Smooth muscle cell (in vitro differentiated cells): ENCODE results near the gene OR14C36. TPM values are rescaled to one million over a fixed set of nuclear protein-coding genes. Genes with fewer than 3 reads are reported as not detected.

Experiments used
- DNase-seq: peaks from one replicate; lab custom pipeline; 2025; ENCODE audit not compliant: unreplicated experiment; lab: John Stamatoyannopoulos, UW
- H2AFZ ChIP-seq: fragments of 200-600 bp; sonication (generic); 2 replicates; pipeline ENCODE4 v1.6.0; 2016; ENCODE audit warnings: antibody characterized with exemption, low read depth, mild to moderate bottlenecking
- H3F3A ChIP-seq: fragments of 200-600 bp; sonication (generic); 2 replicates; pipeline ENCODE4 v1.6.0; 2017; ENCODE audit warnings: antibody characterized with exemption, low read depth
- H3K27ac ChIP-seq: fragments of 200-600 bp; sonication (generic); 2 replicates; pipeline ENCODE4 v1.5.1; 2016; ENCODE audit warnings: low read depth, mild to moderate bottlenecking
- H3K27me3 ChIP-seq: fragments of 200-600 bp; sonication (generic); 2 replicates; pipeline ENCODE4 v1.6.1; 2016; ENCODE audit warnings: low read depth, mild to moderate bottlenecking
- H3K36me3 ChIP-seq: fragments of 200-600 bp; sonication (generic); 2 replicates; pipeline ENCODE4 v1.5.1; 2016; ENCODE audit warnings: low read depth
- H3K4me1 ChIP-seq: fragments of 200-600 bp; sonication (generic); 2 replicates; pipeline ENCODE4 v1.5.1; 2016; ENCODE audit warnings: low read depth
- H3K4me2 ChIP-seq: fragments of 200-600 bp; sonication (generic); 2 replicates; pipeline ENCODE4 v1.6.0; 2016; ENCODE audit warnings: mild to moderate bottlenecking
- H3K4me3 ChIP-seq: fragments of 200-600 bp; sonication (generic); 2 replicates; pipeline ENCODE4 v1.5.1; 2016; ENCODE audit warnings: mild to moderate bottlenecking
- H3K79me2 ChIP-seq: fragments of 200-600 bp; sonication (generic); 2 replicates; pipeline ENCODE4 v1.6.0; 2016; ENCODE audit warnings: low read depth, mild to moderate bottlenecking
- H3K9ac ChIP-seq: fragments of 200-600 bp; sonication (generic); 2 replicates; pipeline ENCODE4 v1.6.0; 2016; ENCODE audit warnings: low read depth
- H3K9me3 ChIP-seq: fragments of 200-600 bp; sonication (generic); replicated peaks from 2 replicates; pipeline ENCODE4 v1.5.1; 2016; ENCODE audit warnings: low read depth
- H4K20me1 ChIP-seq: fragments of 200-600 bp; sonication (generic); 2 replicates; pipeline ENCODE4 v1.6.0; 2016; ENCODE audit warnings: low read depth
- WGBS: methylation state at CpG from one replicate; pipeline ENCODE4 v1.1.7; 2016; ENCODE audit warnings: low lambda C conversion rate; 5-methylcytosine and 5-hydroxymethylcytosine counted together
- polyA plus RNA-seq: library from polyadenylated mRNA; unstranded; fragments of >200 nt; fragmentation: Nextera tagmentation; extraction: Ambion mirVana; gene quantifications from 2 replicates; pipeline ENCODE4 v1.2.1, GENCODE V29; 2016
- total RNA-seq: library from RNA; depleted of rRNA; stranded (reverse); fragments of >200 nt; gene quantifications from 2 replicates; pipeline ENCODE4 v1.2.3, GENCODE V29; 2014
- TF ChIP-seq, protein P1 (sequence below): fragments of 200-600 bp; sonication (generic); IDR thresholded peaks from 2 replicates; pipeline ENCODE4 v1.5.1; 2017; ENCODE audit warnings: borderline replicate concordance, mild to moderate bottlenecking, antibody characterized with exemption; ENCODE audit not compliant: insufficient read depth, poor library complexity, severe bottlenecking

Gene OR14C36
- total and polyA plus RNA-seq, 2 experiments from 2014 or later: not detected

GRCh38 chr1:248316796-248317195, 31.8 kb upstream of the OR14C36 start:
- H2AFZ ChIP-seq: no peak overlapping the region
- DNase-seq: no peak
- 69% methylated on average over 11 of the region's 11 CpGs for WGBS
- no peaks in the 10 kb centered on the region for H3K4me1 ChIP-seq
- H3K4me2 ChIP-seq: no peak overlapping the region
- no peaks in the 10 kb centered on the region for H3K79me2 ChIP-seq
- H3K9me3 ChIP-seq: peaks cover 5% of the 10 kb centered on the region
- H3K27me3 ChIP-seq: no peaks in the 10 kb centered on the region
- no peak overlapping the region for H3K27ac ChIP-seq
- no peak overlapping the region for H3K9ac ChIP-seq
- H3K36me3 ChIP-seq: no peaks in the 10 kb centered on the region
- H3F3A ChIP-seq: no peaks in the 10 kb centered on the region
- TF ChIP-seq, protein P1, sequence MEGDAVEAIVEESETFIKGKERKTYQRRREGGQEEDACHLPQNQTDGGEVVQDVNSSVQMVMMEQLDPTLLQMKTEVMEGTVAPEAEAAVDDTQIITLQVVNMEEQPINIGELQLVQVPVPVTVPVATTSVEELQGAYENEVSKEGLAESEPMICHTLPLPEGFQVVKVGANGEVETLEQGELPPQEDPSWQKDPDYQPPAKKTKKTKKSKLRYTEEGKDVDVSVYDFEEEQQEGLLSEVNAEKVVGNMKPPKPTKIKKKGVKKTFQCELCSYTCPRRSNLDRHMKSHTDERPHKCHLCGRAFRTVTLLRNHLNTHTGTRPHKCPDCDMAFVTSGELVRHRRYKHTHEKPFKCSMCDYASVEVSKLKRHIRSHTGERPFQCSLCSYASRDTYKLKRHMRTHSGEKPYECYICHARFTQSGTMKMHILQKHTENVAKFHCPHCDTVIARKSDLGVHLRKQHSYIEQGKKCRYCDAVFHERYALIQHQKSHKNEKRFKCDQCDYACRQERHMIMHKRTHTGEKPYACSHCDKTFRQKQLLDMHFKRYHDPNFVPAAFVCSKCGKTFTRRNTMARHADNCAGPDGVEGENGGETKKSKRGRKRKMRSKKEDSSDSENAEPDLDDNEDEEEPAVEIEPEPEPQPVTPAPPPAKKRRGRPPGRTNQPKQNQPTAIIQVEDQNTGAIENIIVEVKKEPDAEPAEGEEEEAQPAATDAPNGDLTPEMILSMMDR: no peak
- H3K4me3 ChIP-seq: no peak overlapping the region
- H4K20me1 ChIP-seq: no peaks in the 10 kb centered on the region

- Histone ChIP-seq H3K27me3 (no peaks in the 10 kb centered on the region), H3K27ac (no peak within 1 kb of the TSS), H3K9me3 (peaks cover 5% of the 10 kb centered on the region), H3F3A (no peaks in the 10 kb centered on the region), H2AFZ (no peak within 1 kb of the TSS), H3K4me2 (no peak within 1 kb of the TSS), H4K20me1 (no peaks in the 10 kb centered on the region), H3K9ac (no peak within 1 kb of the TSS), H3K4me1 (no peaks in the 10 kb centered on the region), H3K4me3 (no peak within 1 kb of the TSS), H3K36me3 (no peaks in the 10 kb centered on the region), H3K79me2 (no peaks in the 10 kb centered on the region)
- TF ChIP-seq, protein P1: no peak
- DNase-seq: no peak
- 76% methylated on average over 1 of the region's 1 CpG for whole genome bisulfite sequencing
Observed at GRCh38 chr1:248324468-248324867, 24.1 kb upstream of the OR14C36 start, which contains the start of gene OR2M7. OR2M7 (minus strand) TSS chr1:248324568; CDS start chr1:248324568, 0 bp downstream.

GRCh38 chr1:248343451-248343850, 5.1 kb upstream of the OR14C36 start:
- no peak overlapping the region for H3K4me2 ChIP-seq
- H3K4me1 ChIP-seq: no peaks in the 10 kb centered on the region
- H3K36me3 ChIP-seq: no peaks in the 10 kb centered on the region
- no peak overlapping the region for H3K9ac ChIP-seq
- H3K4me3 ChIP-seq: no peak overlapping the region
- H3K79me2 ChIP-seq: no peaks in the 10 kb centered on the region
- no peak for DNase-seq
- H3K27ac ChIP-seq: no peak overlapping the region
- no peaks in the 10 kb centered on the region for H4K20me1 ChIP-seq
- no peaks in the 10 kb centered on the region for H3K27me3 ChIP-seq
- TF ChIP-seq, protein P1: no peak
- H3F3A ChIP-seq: no peaks in the 10 kb centered on the region
- WGBS: 35% methylated on average over 3 of the region's 3 CpGs
- no peak overlapping the region for H2AFZ ChIP-seq
- peaks cover 4% of the 10 kb centered on the region for H3K9me3 ChIP-seq

- H4K20me1 ChIP-seq: no peaks in the 10 kb centered on the region
- no peak overlapping the region for H3K4me2 ChIP-seq
- H3F3A ChIP-seq: no peaks in the 10 kb centered on the region
- H3K79me2 ChIP-seq: no peaks in the 10 kb centered on the region
- H3K4me3 ChIP-seq: no peak overlapping the region
- no peak overlapping the region for H3K27ac ChIP-seq
- H3K36me3 ChIP-seq: no peaks in the 10 kb centered on the region
- no peak overlapping the region for H3K9ac ChIP-seq
- TF ChIP-seq, protein P1: no peak
- H2AFZ ChIP-seq: no peak overlapping the region
- H3K9me3 ChIP-seq: peaks cover 7% of the 10 kb centered on the region
- 47% methylated on average over 3 of the region's 3 CpGs for WGBS
- H3K4me1 ChIP-seq: no peaks in the 10 kb centered on the region
- no peak for DNase-seq
- no peaks in the 10 kb centered on the region for H3K27me3 ChIP-seq
Observed at GRCh38 chr1:248359415-248359814, 10.8 kb downstream of the OR14C36 start.
